OCI-LY1 (cell line): ENCODE results near the gene NFYC.

ENCODE experiments used
- EZH2 ChIP-seq: fragments of 200-600 bp; sonication (generic), shearing (Covaris generic); IDR thresholded peaks from 2 replicates; pipeline ENCODE4 v1.8.0; 2017; ENCODE audit warnings: borderline replicate concordance, mixed run types, mild to moderate bottlenecking, antibody characterized with exemption, low read length, moderate library complexity, mixed read lengths
- TF ChIP-seq, protein P1 (sequence below): fragments of 200-600 bp; sonication (generic), shearing (Covaris generic); IDR thresholded peaks from 2 replicates; pipeline ENCODE4 v1.5.1; 2017; ENCODE audit warnings: mild to moderate bottlenecking, antibody characterized with exemption, low read length, moderate library complexity, mixed read lengths

DNA sequence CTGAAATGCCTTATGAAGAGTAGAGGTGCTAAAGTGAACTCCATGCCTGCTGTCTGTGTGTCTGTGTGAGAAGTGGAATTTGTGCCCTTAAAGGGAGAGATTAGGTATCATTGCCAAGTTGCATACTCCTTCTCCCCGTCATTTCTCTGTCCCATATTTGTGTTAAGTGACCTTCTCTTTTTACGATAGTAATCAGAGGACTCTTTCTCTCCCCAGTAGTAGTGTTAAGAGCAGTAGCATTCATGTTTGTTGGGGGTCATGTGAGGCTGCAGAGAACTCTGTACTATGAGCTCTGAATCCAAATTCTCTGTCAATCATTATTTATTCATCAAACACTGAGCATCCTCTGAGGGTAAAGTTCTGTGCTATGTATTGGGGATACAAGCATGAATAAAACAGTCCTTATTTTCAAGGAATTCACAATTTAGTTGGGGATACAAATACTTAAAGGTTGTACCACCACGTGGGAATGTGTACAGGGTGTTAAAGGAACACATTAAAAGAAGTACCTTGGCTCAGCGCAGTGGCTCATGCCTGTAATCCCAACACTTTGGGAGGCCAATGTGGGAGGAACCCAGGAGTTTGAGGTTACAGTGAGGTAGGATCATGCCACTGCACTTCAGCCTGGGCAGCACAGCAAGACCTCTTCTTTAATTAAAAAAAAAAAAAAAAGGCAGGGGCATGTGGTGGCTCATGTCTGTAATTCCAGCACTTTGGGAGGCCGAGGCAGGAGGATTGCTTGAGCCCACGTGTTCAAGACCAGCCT lies 67.3 kb downstream of the NFYC start:
- no peak for TF ChIP-seq EZH2
- TF ChIP-seq, protein P1, sequence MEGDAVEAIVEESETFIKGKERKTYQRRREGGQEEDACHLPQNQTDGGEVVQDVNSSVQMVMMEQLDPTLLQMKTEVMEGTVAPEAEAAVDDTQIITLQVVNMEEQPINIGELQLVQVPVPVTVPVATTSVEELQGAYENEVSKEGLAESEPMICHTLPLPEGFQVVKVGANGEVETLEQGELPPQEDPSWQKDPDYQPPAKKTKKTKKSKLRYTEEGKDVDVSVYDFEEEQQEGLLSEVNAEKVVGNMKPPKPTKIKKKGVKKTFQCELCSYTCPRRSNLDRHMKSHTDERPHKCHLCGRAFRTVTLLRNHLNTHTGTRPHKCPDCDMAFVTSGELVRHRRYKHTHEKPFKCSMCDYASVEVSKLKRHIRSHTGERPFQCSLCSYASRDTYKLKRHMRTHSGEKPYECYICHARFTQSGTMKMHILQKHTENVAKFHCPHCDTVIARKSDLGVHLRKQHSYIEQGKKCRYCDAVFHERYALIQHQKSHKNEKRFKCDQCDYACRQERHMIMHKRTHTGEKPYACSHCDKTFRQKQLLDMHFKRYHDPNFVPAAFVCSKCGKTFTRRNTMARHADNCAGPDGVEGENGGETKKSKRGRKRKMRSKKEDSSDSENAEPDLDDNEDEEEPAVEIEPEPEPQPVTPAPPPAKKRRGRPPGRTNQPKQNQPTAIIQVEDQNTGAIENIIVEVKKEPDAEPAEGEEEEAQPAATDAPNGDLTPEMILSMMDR, result no peak
